ENCODE results near the gene MED6.

Gene MED6

DNA sequence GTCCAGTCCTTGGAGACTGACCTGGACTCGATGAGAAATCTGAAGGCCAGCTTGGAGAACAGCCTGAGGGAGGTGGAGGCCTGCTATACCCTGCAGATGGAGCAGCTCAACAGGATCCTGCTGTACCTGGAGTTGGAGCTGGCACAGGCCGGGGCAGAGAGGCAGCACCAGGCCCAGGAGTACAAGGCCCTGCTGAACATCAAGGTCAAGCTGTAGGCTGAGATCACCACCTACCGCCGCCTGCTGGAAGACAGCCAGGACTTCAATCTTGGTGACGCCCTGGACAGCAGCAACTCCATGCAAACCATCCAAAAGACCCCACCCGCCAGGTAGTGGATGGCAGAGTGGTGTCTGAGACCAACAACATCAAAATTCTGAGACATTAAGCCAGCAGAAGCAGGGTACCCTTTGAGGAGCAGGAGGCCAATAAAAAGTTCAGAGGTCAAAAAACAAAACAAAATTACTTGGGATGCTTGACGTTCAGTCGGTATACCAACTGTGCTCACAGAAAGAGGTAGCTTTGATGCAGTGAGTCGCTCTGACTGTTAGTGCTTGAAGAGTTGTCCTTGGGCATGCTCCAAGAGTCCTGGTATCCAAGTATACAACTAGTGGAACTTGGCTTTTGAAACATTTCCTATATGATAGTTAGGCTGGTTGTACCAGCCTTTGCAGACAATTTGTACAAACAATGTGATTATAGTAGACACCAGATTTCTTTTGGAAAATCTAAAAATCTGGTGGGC, 4.8 kb downstream of the MED6 start:
- no peak for DNase-seq

DNA sequence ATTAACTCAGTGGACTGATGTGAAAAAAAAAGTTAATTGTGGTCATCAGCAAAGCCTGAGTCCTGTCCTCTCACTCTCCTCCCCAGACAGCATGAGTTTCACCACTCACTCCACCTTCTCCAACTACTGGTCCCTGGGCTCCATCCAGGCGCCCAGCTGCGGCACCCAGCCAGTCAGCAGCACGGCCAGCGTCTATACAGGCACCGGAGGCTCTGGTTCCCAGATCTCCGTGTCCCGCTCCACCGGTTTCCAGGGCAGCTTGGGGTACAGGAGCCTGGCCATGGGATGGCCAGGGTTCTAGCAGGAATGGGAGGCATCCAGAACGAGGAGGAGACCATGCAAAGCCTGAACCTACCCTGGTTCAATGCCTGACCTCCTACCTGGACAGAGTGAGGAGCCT, 6.0 kb downstream of the MED6 start:
- DNase-seq: no peak

DNA sequence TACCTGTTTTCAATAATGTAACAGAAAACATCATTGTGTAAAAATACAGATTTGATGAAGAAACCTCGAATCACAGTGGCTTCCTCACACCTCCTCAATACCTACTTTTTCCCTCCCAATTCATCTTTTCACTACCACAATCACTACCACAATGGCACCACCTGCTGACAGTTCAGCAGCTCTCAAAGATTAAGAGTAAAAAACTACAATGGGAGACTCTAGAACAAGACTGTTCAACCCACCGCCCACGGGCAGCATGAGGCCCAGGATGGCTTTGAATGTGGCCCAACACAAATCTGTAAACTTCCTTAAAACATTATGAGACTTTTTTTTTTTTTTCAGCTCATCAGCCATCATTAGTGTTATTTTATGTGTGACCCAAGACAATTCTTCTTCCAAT, 15.2 kb downstream of the MED6 start:
- no peak for DNase-seq

DNA sequence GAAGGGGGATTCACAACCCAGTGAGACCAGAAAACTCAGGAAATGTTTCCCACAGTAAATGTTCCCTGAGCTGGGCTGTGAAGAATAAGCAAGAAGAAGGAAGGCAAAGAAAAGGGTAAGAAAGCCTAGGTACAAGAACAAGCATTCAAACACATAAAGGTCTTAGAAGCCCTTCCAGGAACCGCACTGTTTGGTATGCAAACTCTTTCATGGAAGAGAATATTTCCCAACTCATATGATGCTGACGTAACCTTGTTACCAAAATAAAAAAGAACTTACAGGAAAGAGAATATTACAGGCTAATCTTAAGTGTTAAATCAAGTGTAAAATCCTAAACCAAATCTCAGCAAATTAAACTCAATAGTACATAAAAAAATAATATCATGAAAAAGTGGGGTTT, 23.6 kb downstream of the MED6 start:
- DNase-seq: no peak

DNA sequence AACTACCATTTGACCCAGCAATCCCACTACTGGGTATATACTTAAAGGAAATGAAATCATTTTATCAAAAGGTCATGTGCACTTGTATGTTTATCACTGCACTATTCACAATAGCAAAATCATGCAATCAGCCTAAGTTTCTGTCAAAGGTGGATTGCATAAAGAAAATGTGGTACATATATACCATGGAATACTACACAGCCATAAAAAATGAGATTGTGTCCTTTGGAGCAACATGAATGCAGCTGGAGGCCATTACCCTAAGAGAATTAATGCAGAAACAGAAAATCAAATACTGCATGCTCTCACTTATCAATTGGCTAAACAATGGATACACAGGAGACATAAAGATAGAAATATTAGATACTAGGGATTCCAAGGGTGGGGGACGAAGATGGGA, 27.4 kb downstream of the MED6 start:
- DNase-seq: no peak

DNA sequence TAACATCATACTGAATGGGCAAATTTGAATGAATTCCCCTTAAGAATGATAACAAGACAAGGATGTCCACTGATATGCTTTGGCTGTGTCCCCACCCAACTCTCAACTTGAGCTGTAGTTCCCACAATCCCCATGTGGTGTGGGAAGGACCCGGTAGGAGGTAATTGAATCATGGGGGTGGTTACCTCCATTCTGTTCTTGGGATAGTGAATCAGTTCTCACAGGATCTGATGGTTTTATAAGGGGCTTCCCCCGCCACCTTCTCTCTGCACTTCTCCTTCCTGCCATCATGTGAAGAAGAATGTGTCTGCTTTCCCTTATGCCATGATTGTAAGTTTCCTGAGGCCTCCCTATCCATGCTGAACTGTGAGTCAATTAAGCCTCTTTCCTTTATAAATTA, 29.3 kb downstream of the MED6 start:
- DNase-seq: no peak

DNA sequence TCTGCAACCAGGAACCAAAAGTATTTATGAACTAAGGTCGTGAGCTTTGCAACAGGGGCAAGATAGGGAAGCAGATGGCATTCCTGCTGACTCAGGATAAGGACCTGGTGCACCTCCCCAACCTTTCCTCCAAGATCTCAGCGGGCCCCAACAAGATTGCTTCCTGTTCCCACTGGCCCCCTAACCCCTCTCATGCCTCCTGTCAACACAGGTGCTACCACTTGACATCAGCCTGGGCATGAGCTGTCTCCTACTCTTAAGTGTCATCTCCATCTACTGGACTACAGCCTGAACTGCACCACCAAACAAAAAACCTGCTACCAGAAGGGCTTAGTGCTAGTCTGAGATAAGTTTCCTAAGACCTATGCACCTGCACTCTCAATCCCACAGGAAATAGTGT, 32.7 kb downstream of the MED6 start:
- no peak for DNase-seq

DNA sequence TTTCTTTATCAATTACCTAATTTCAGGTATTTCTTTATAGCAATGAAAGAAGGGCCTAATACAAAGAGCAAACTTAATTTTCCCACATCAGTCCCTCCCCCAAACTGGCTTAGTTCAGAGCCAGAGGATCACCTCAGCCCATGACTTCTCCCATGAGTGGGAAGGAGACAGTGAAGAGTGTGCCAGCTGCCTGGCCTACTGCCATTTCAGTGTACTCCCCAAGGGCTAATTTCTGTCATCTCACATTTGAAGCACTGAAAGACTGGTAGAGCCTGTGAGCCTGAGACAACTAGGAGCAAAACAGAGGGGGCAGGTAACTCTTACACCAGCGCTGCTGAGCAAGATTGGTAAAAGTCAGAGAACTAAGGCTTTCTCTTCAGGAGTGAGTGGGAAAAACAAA, 36.6 kb downstream of the MED6 start:
- no peak for DNase-seq

DNA sequence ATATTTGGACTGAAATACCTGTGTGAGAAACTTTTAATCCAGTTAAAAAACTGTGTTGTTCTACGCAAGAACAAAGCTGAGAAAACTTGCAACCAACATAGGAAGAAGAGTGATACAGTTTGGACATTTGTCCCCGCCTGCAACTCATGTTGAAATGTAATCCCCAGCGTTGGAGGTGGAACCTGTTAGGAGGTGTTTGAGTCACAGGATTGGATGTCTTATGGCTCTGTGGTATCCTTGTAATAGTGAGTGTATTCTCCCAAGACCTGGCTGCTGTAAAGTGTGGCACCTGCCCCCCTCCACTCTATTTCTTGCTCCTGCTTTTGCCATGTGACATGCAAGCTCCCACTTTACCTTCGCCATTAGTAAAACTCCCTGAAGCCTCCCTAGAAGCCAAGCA, 37.0 kb downstream of the MED6 start:
- no peak for DNase-seq

DNA sequence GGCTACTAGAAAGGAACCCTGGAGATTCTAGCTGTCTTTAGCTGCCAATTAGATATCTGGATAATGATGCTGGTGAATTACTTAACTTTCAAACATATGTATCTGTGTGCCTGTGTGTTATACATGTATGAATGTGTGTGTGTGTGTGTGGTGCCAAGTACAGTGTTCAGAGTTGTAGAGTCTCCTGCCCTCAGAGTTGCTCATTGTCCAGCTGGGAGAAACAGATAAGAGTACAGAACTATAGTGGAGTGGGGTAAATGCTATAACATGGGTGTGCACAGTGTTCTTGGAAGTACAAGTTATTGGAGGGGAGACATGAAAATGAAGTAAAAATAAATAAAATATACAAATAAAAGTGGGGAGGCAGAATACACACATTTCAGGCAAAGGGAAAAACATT, 42.1 kb downstream of the MED6 start:
- DNase-seq: no peak

DNA sequence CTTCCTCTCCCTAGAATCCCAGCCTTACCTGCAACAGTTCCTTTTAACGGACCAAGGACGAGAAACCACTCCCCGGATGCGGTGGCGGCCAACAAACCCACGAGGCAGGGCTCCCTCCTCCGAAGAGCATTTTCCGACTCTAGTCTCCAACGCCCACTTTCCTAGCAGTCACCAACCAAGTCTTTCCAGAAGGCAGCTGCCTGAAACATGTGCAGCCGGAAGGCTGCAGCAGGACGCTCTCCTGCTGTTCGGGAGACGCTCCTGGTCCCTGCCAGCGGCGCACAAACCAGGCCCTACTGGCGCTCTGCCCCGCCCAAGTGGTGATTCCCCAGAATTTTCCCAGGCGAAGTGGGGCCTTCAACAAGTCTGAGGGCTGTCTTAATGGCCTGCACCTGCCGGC, 44.6 kb downstream of the MED6 start:
- DNase-seq: peak; percentile 40

DNA sequence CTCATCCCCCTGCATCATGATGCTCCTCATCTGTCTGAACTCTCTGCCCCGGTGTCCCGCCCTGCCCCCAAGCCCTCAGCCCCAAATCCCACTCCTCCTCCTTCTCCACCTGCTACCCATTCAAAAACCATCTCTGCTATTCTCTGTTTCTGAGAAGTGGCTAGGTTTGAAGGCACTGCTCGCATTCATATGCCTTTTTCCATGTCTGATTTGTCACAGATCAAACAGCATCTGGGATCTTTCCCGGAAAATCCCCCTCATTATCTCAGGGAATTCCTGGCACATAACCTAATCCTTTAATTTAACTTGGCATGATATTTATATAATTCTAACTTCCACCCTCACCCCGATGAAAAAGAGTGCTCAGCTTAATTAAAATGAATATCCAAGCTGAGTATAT, 62.4 kb downstream of the MED6 start:
- no peak for DNase-seq

DNA sequence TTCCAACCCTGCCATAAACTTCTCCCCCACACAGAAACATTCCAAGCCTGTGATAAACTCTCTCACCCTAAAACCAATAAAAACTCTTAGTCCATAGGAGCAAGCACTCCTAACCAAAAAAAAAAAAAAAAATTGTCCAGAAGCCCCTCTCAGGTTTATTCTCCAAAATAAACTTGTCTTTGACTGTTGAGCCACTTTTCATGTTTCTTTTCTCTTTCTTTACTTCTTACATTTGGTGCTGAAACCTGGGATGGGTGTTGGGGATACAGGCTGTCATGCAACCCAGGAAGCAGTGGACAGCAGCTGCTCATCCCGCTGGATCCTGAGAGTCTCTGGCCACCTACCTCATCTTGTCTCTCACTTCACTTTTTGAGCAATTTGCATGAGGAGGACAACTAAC, 63.6 kb downstream of the MED6 start:
- DNase-seq: no peak

DNA sequence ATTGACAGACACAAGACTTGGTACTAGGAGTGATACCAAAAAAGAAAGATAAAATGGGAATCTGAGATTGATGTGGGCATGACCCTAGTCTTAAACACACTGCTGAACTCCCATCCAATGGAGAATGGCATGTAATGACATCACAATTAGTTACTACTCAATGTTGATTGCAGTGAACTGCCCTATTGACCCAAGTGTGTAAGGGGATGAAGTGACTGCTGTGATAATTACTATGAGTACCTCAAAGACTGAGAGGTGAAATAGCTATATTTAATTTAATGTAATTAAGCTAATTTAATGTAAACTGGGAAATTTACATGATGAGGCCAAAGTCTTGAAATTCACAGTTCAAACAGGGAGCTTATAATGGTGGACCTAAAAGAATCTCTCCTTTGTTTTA, 65.6 kb downstream of the MED6 start, which contains the start of gene ADAM20:
Gene ADAM20, minus strand, starts transcription at position 101 of the 400 bp plus-strand sequence. CDS start 10,247 bp downstream, outside the sequence.
- DNase-seq: no peak
